Measurements from ENCODE around the gene PPM1L.
A peak's percentile ranks its signal among the peaks of the same experiment; 100 is the strongest.
"Not testable (repeated sequence)": the region's sequence is repeated elsewhere in the genome, so short reads cannot be mapped to it uniquely, and the experiment has no call there.

PPM1L gene

GRCh38 chr3:160755776-160756304, at the start of gene PPM1L:
PPM1L (plus strand) TSS chr3:160756231.
- DNase-seq = peak; percentile 70 to 79

GRCh38 chr3:160707187-160707794, 48.7 kb upstream of the PPM1L start:
- peak; percentile 72 to 73 for DNase-seq

DNA sequence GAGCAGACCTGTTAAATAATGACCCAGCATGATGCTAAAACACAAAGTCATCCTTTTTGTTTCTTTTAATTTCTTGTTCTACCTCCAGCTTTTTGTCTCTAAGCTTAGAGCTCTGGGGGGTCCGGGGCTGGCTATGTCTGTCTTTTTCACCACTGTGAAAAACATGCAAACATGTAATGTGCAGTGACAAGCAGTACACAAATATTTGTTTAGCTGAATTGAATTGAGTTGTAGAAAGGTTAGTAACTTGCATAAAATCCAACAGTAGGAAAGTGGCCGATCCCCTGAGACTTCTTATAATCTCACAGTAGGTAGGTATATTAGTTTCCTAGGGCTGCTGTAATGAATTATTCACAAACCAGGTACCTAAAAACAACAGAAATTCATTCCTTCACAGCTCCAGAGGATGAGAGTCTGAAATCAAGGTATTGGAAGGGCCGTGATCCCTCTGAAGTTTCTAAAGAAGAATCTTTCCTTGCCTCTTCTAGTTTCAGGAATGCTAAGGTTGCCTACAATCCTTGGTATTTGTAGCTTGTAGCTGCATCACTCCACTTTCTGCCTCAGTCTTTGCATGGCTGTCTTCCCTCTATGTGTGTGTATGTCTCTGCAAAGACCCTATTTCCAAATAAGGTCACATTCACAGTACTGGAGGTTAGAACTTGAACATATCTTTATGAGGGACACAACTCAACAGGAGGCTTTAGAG, 46.4 kb upstream of the PPM1L start:
- DNase-seq = no peak

DNA sequence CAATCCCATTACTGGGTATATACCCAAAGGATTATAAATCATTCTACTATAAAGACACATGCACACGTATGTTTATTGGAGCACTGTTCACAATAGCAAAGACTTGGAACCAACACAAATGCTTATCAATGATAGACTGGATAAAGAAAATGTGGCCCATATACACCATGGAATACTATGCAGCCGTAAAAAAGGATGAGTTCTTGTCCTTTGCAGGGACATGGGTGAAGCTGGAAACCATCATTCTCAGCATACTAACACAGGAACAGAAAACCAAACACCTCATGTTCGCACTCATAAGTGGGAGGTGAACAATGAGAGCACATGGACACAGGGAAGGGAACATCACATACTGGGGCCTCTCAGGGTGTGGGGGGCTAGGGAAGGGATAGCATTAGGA, 42.9 kb upstream of the PPM1L start:
- not testable (repeated sequence) for DNase-seq

DNA sequence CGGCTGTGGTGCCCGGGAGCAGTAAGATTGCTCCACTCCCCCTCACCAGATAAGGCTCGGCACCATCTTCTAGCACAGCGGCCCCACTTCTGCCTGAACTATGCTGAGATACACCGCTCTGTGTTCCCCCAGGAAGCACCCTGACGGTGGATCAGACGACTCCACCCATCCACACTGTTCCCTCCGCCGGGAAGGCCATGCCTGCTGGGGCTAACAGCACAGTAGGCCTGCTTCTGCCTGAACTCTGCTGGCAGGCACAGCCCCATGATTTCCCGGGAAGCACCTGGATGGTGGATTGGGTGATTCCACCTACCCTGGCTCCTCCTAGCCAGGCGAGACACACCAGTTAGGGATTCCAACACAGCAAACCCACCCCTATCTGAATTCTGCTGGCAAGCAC, 36.3 kb upstream of the PPM1L start:
- no peak for DNase-seq

DNA sequence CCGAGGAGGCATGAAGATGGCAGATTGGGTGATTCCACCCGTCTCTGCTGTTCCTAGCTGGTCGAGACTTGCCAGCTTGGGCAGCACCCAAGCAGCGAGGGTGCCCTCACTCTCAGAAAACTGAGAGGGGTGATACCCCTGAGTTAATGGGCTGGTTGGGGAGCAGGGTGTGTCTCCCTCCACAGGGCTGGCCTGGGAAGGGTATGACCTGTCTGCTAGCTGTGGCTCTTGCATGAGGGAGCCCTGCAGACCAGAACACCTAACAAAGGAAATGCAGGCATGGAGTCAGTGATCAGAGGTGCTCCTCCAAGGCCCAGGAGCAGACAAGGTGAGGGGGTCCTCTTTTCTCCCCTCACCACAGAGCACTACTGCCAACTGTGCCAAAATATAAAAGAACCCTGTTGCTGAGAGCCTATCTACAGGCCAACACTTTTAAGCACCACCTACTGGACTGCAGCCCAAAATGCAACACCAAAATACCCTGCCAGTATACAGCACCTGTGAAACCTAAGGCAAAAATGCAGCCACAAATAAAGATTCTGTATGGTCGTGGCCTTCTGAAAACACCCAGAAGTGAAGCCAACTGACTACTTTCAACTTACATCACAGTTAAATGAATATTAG, 35.8 kb upstream of the PPM1L start:
- DNase-seq = no peak

- DNase-seq = no peak
These were observed 33.7 kb upstream of the PPM1L start for GRCh38 chr3:160722331-160722730.

DNA sequence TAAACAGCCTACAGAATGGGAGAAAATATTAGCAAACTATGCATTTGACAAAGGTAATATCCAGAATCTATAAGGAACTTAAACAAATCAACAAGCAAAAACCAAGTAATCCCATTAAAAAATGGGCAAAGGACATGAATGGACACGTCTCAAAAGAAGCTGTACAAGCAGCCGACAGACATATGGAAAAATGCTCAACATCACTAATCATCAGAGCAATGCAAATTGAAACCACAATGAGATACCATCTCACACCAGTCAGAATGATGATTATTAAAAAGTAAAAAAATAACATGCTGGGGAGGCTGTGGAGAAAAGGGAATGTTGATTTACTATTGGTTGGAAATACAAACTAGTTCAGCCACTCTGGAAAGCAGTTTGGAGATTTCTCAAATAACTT, 30.7 kb upstream of the PPM1L start:
- no peak for DNase-seq

DNA sequence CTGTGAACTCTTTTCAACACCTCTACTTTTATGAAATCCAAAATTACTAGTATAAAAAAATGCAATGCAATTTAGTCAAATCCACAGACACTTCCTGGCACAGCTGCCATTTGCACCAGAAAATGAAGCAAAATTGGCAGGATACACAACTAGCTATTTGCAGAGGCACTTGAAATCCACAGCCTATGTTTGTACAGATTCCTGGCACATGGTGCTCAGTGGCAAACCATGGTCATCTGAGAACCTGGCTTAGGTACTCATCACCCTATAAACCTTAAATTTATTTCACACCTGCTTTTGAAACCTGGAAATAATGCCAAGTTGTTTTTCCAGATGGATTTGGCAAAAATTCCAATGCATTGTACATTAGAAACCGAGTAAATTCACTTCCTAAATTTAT, 20.2 kb upstream of the PPM1L start:
- DNase-seq = peak; percentile 94 to 99

DNA sequence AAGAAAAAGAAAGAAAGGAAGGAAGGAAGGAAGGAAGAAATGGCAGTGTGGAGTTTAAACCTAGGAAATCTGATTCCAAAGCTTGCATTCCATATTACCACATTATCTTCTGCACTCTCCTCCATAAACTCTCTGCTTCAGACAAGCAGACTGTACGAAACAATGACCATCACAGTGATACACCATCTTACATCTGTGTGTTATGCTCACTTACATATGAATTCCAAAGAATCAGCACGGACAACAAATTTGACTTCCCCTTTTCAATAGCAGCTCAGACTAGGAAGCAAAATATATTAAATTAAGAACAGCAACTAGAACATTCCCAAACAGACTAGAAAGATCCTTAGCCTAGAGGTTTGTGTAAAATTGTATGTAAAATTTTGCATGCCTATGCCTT, 18.0 kb upstream of the PPM1L start:
- no peak for DNase-seq

- no peak for DNase-seq
These were observed 17.0 kb upstream of the PPM1L start for GRCh38 chr3:160739079-160739478.

- no peak for DNase-seq
These were observed 9.1 kb upstream of the PPM1L start for GRCh38 chr3:160746976-160747375.

- no peak for DNase-seq
These were observed 8.6 kb upstream of the PPM1L start for GRCh38 chr3:160747422-160747821.

DNA sequence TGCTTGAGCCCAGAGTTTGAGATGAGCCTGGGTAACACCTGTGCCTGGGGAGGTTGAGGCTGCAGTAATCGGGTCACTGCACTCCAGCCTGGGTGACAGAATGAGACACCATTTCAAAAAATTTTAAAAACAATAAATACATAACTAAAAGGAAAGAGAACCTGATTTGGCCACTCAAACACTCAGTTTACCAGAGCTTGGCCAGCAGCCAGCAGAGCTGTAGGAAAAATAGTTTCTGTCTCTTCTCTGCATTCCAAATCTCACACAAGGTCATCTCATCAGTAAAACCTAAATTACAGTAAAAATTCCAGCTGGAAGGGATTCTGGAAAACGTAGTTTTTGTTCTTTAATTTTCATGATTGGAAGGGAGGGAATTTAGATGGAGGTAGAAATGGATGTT, 7.8 kb upstream of the PPM1L start:
- no peak for DNase-seq

- DNase-seq = no peak
These were observed 7.2 kb upstream of the PPM1L start for GRCh38 chr3:160748787-160749186.

- no peak for DNase-seq
These were observed 2.1 kb upstream of the PPM1L start for GRCh38 chr3:160753953-160754352.

GRCh38 chr3:160754371-160754854, 1.6 kb upstream of the PPM1L start:
- DNase-seq = peak; percentile 60 to 65

DNA sequence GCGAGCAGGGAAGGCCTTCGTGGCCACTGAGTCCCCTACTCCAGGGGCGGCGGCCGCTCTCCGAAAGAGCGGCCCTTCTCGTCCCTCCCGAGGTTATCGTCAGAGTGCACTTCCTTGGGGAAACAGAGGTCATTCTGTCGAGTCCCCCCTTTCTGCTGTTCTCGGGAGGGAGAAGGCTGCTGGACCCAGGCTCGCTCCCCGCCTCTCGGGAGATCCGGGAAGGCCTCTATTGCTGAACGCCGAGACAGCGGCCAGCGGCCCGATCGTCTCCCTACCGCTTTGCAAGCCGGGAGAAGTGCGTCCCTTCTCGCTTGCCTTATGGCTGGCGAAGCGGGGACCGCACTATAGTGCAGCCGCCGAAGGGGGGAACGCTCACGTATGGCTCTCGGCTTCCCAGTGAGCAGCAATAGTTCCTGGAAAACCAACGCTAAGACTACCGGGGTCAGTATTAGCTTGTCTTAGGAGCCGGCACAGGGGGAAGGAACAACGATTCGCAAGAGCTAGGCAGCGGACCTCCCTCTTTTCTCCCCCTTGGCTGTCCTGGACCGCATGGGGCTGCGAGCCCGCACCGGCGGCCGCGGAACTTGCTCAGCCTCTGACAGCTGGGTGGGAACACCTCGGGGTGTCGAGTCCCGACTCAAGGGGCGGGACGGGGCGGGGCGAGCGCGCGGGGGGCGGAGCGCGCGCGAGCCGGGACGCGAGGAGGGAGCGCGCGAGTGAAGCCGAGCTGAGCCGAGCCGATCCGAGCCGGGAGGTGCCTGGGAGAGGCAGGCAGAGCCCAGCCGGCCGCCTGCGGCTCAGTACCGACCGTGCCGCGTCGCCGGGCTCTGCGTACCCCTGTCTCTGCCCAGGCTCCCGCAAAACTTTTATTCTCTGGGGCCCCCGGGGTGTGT, 930 bp upstream of the PPM1L start:
- DNase-seq = peak; percentile 96 to 98

GRCh38 chr3:160757233-160758106, 1.4 kb downstream of the PPM1L start:
- DNase-seq = no peak

DNA sequence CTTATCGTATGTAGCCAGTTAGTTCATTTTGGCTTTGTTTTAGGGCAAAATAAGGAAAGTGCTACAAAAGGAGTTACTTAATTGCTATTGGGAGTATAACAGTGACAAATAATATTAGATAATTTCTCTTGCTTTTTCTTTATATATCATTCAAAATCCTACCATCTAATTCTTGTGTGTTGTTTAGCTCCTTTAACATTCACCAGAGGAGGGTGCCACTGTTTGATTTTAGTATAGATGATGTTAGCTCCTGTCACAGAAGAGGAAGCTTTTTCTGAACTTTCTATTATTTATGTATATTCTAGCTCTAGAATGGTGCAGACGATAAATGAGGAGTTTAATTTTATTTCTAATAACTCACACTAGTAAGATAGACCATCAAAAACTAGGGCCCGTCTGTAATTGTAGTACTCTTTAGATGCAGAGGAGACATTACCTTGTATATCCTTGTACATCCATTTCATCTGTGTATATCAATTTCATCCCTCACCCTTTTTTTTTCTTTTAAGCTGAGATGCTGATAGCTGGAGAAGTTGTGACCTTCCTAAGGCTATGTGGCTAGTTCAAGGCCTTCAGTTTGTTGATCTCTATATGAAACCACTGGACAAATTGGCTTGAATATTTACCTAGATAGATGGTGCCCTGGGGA, 3.0 kb downstream of the PPM1L start:
- DNase-seq = no peak

GRCh38 chr3:160763073-160763472, 7.0 kb downstream of the PPM1L start:
- no peak for DNase-seq
